Limb (tissue), 2 donors: Measurements from ENCODE around the gene SLF2.

Experiments used
- DNase-seq, 2 donors: peaks; one replicate each; pipeline ENCODE4 v3.0.0-alpha.2; 2016; ENCODE audit errors: extremely low spot score in 2 of 2

SLF2 gene

GRCh38 chr10:100912605-100913469, at the start of gene SLF2:
Gene SLF2, plus strand, starts transcription at chr10:100912963. Its CDS starts 148 bp downstream, at chr10:100913111.
- peak; percentile 97 to 98 for DNase-seq

- DNase-seq = no peak
Observed at GRCh38 chr10:100863433-100863832, 49.3 kb upstream of the SLF2 start.

GRCh38 chr10:100864036-100864885, 48.5 kb upstream of the SLF2 start:
- DNase-seq = no peak

GRCh38 chr10:100864978-100865377, 47.8 kb upstream of the SLF2 start:
- peak in 1 of 2 donors; percentile 49 for DNase-seq

- no peak for DNase-seq
Observed at GRCh38 chr10:100866010-100866409, 46.8 kb upstream of the SLF2 start.

GRCh38 chr10:100866575-100867098, 46.1 kb upstream of the SLF2 start:
- DNase-seq = no peak

- no peak for DNase-seq
Observed at GRCh38 chr10:100867261-100867963, 45.4 kb upstream of the SLF2 start.

GRCh38 chr10:100868382-100868781, 44.4 kb upstream of the SLF2 start:
- DNase-seq = no peak

- DNase-seq = no peak
Observed at GRCh38 chr10:100869399-100869798, 43.4 kb upstream of the SLF2 start.

- DNase-seq = peak in 1 of 2 donors; percentile 71
Observed at GRCh38 chr10:100872034-100872791, 40.5 kb upstream of the SLF2 start.

- DNase-seq = no peak
Observed at GRCh38 chr10:100873146-100873826, 39.5 kb upstream of the SLF2 start.

GRCh38 chr10:100873827-100874326, 38.9 kb upstream of the SLF2 start:
- DNase-seq = no peak

GRCh38 chr10:100874702-100875483, 37.9 kb upstream of the SLF2 start:
- DNase-seq = no peak

GRCh38 chr10:100875484-100876166, 37.1 kb upstream of the SLF2 start:
- DNase-seq = no peak

GRCh38 chr10:100876585-100877460, 35.9 kb upstream of the SLF2 start:
- no peak for DNase-seq

- DNase-seq = no peak
Observed at GRCh38 chr10:100877461-100877850, 35.3 kb upstream of the SLF2 start.

- DNase-seq = peak; percentile 79 to 80
Observed at GRCh38 chr10:100878291-100878910, 34.4 kb upstream of the SLF2 start.
